HL-60 (cell line): ENCODE measurements around the gene MAD1L1.

Source experiments
- DNase-seq, 2 experiments: peaks; one replicate each; pipeline ENCODE4 v3.0.0-alpha.2; 2010 to 2020; ENCODE audit warnings: low read depth in 1 of 2, low spot score in 1 of 2
- H3K27ac ChIP-seq: fragments of 250-450 bp; sonication (Bioruptor Pico); replicated peaks from 2 replicates; pipeline ENCODE4 v1.5.1; 2020; ENCODE audit warnings: mild to moderate bottlenecking, moderate library complexity
- H3K27me3 ChIP-seq: fragments of 250-450 bp; sonication (Bioruptor Pico); 2 replicates; pipeline ENCODE4 v1.5.1; 2021; ENCODE audit warnings: mild to moderate bottlenecking, moderate library complexity; ENCODE audit not compliant: insufficient read depth, poor library complexity, severe bottlenecking
- H3K4me3 ChIP-seq: replicated peaks from 2 replicates; pipeline ENCODE4 v1.5.1; 2011; ENCODE audit warnings: mild to moderate bottlenecking, control low read depth, low read length; ENCODE audit not compliant: insufficient read depth
- GABPA ChIP-seq: IDR thresholded peaks from 2 replicates; pipeline ENCODE4 v1.6.1; 2012; ENCODE audit warnings: low read depth
- POLR2AphosphoS5 ChIP-seq: IDR thresholded peaks from 2 replicates; pipeline ENCODE4 v1.6.1; 2012; ENCODE audit warnings: low read depth
- REST ChIP-seq: IDR thresholded peaks from 2 replicates; pipeline ENCODE4 v1.6.1; 2012; ENCODE audit warnings: low read depth; ENCODE audit not compliant: insufficient replicate concordance
- SPI1 ChIP-seq: IDR thresholded peaks from 2 replicates; pipeline ENCODE4 v1.6.1; 2012; ENCODE audit warnings: low read depth, mild to moderate bottlenecking, borderline replicate concordance
- TF ChIP-seq, protein P1 (sequence below): IDR thresholded peaks from one replicate; pipeline ENCODE4 v1.5.1; 2011; ENCODE audit warnings: low read length, control low read depth, inconsistent platforms; ENCODE audit not compliant: insufficient read depth

MAD1L1 gene

DNA sequence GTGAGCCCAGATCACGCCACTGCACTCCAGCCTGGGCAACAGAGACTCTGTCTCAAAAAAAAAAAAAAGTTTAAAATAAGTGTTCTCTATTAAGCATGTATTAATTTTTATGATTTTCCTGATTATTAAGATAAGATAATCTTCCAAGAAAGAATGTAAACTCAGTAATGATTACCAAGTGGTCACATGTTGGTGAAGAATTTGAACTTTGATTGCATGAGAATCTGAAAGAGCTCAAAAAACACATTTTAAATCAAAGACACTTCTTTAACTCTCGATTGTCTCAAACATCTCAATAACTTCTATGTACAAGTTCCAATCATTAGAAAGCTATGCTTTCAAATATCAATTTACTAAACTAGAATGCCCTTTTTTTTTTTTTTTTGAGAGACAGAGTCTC is 47.7 kb upstream of the MAD1L1 start:
- TF ChIP-seq POLR2AphosphoS5 (no peak), SPI1 (no peak)
- no peaks in the 10 kb centered on the region for H3K27me3 ChIP-seq

GRCh38 chr7:2279896-2280295 is 47.2 kb upstream of the MAD1L1 start:
- Histone ChIP-seq H3K4me3 (no peak overlapping the region), H3K27ac (no peak overlapping the region), H3K27me3 (no peaks in the 10 kb centered on the region)
- DNase-seq: no peak
- TF ChIP-seq POLR2AphosphoS5: no peak
- TF ChIP-seq REST: no peak
- TF ChIP-seq, protein P1, sequence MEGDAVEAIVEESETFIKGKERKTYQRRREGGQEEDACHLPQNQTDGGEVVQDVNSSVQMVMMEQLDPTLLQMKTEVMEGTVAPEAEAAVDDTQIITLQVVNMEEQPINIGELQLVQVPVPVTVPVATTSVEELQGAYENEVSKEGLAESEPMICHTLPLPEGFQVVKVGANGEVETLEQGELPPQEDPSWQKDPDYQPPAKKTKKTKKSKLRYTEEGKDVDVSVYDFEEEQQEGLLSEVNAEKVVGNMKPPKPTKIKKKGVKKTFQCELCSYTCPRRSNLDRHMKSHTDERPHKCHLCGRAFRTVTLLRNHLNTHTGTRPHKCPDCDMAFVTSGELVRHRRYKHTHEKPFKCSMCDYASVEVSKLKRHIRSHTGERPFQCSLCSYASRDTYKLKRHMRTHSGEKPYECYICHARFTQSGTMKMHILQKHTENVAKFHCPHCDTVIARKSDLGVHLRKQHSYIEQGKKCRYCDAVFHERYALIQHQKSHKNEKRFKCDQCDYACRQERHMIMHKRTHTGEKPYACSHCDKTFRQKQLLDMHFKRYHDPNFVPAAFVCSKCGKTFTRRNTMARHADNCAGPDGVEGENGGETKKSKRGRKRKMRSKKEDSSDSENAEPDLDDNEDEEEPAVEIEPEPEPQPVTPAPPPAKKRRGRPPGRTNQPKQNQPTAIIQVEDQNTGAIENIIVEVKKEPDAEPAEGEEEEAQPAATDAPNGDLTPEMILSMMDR: no peak
- no peak for TF ChIP-seq SPI1
- no peak for TF ChIP-seq GABPA

More for the DNA sequence above, 47.7 kb upstream of the MAD1L1 start:
- Histone ChIP-seq H3K27ac (no peak overlapping the region), H3K4me3 (no peak overlapping the region)
- DNase-seq: no peak

DNA sequence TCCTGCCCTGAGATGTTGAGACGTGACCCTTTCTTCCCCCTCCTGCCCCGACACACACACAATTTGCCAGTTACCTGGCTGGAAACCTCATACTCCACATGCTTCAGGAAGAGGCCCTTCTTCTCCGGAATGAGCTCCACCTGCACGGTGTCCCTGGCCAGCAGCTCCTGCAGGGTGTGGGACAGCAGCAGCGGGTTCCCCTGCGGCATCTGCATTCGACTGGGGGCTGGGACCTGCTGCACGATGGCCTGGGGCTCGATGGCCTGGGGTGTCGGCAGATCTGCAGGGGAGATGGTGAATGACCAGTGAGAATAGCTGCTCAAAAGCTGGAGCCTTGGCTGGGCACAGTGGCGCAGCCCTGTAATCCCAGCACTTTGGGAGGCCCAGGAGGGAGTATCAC is 45.3 kb upstream of the MAD1L1 start:
- Histone ChIP-seq H3K27me3 (no peaks in the 10 kb centered on the region), H3K4me3 (no peak overlapping the region), H3K27ac (no peak overlapping the region)
- no peak for DNase-seq
- no peak for TF ChIP-seq POLR2AphosphoS5
- TF ChIP-seq REST: no peak
- TF ChIP-seq, protein P1: no peak
- TF ChIP-seq GABPA: no peak

- no peak for TF ChIP-seq SPI1
- no peak for TF ChIP-seq POLR2AphosphoS5
- no peak for TF ChIP-seq GABPA
- TF ChIP-seq, protein P1: no peak
- no peak overlapping the region for H3K27ac ChIP-seq
- no peak for DNase-seq
Measured at GRCh38 chr7:2276107-2276506, 43.4 kb upstream of the MAD1L1 start.

More at GRCh38 chr7:2276107-2276506, 43.4 kb upstream of the MAD1L1 start:
- Histone ChIP-seq H3K27me3 (no peaks in the 10 kb centered on the region), H3K4me3 (no peak overlapping the region)
